Osteoblast (primary cell): ENCODE measurements around the gene ENTREP1. TPM values are rescaled to one million over a fixed set of nuclear protein-coding genes. Genes with fewer than 3 reads are reported as not detected.

Experiments used
- DNase-seq: peaks from one replicate; pipeline ENCODE4 v3.0.0; 2011; ENCODE audit warnings: low spot score, mixed read lengths; ENCODE audit not compliant: insufficient read length; ENCODE audit errors: missing footprints
- H2AFZ ChIP-seq: 2 replicates; pipeline ENCODE4 v1.6.0; 2011; ENCODE audit warnings: mild to moderate bottlenecking, low read length
- H3K27ac ChIP-seq: 2 replicates; pipeline ENCODE4 v1.5.1; 2011; ENCODE audit warnings: mild to moderate bottlenecking, low read depth, low read length, moderate library complexity
- H3K27me3 ChIP-seq: 2 replicates; pipeline ENCODE4 v1.6.0; 2012; ENCODE audit warnings: mild to moderate bottlenecking, control low read depth, inconsistent platforms, low read length, moderate library complexity; ENCODE audit not compliant: insufficient read depth
- H3K36me3 ChIP-seq: 2 replicates; pipeline ENCODE4 v1.5.1; 2011; ENCODE audit warnings: mild to moderate bottlenecking, low read length, control low read depth, moderate library complexity; ENCODE audit not compliant: insufficient read depth
- H3K4me1 ChIP-seq: 2 replicates; pipeline ENCODE4 v1.5.1; 2011; ENCODE audit warnings: mild to moderate bottlenecking, low read length, control low read depth, moderate library complexity; ENCODE audit not compliant: insufficient read depth
- H3K4me2 ChIP-seq: 2 replicates; pipeline ENCODE4 v1.6.0; 2011; ENCODE audit warnings: mild to moderate bottlenecking, low read length; ENCODE audit not compliant: insufficient read depth
- H3K4me3 ChIP-seq: fragments of 200-600 bp; sonication (generic); 3 replicates; pipeline ENCODE4 v1.5.1; 2012; ENCODE audit warnings: mild to moderate bottlenecking, low read length, inconsistent platforms; ENCODE audit not compliant: insufficient read depth
- H3K79me2 ChIP-seq: 2 replicates; pipeline ENCODE4 v1.6.0; 2012; ENCODE audit warnings: mild to moderate bottlenecking, low read length, control low read depth, inconsistent platforms; ENCODE audit not compliant: insufficient read depth
- H3K9me3 ChIP-seq: 2 replicates; pipeline ENCODE4 v1.5.1; 2011; ENCODE audit warnings: low read depth, low read length, control low read depth
- H4K20me1 ChIP-seq: 2 replicates; pipeline ENCODE4 v1.6.0; 2012; ENCODE audit warnings: mild to moderate bottlenecking, low read length, control low read depth; ENCODE audit not compliant: insufficient read depth
- CTCF ChIP-seq: IDR thresholded peaks from 2 replicates; pipeline ENCODE4 v1.5.1; 2011; ENCODE audit warnings: mild to moderate bottlenecking, low read depth, low read length, moderate library complexity; ENCODE audit errors: extremely low read depth
- total RNA-seq: library from RNA; depleted of rRNA; stranded (reverse); fragments of >200 nt; gene quantifications from 2 replicates; pipeline ENCODE4 v1.2.3, GENCODE V29; 2012

Gene ENTREP1
- total RNA-seq, 1 donor: under 0.01 TPM

DNA sequence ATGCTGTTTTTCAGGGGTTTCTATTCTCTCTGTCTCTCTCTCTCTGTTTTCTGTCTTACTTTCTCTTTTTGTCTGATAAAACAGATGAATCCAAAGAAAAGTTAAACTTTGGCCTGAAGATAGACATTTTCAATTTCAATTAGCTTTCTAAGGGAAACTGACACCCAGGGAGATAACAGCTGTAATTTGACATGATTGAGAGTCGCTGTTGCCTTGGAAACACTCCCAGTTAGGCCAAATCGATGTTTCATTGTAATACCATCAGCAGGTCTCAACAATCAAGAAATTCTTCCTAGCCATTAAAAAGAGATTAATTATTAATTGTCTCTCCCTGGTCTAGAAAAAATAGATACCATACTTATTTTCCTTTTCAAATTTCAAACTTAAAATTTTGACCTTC lies 53.0 kb downstream of the ENTREP1 start:
- H3K9me3 ChIP-seq: no peaks in the 10 kb centered on the region
- H3K27ac ChIP-seq: no peak overlapping the region
- H2AFZ ChIP-seq: no peak overlapping the region
- H3K4me1 ChIP-seq: peaks cover 40% of the 10 kb centered on the region
- no peaks in the 10 kb centered on the region for H3K36me3 ChIP-seq
- H4K20me1 ChIP-seq: no peaks in the 10 kb centered on the region
- DNase-seq: no peak
- H3K79me2 ChIP-seq: no peaks in the 10 kb centered on the region
- no peak for TF ChIP-seq CTCF
- no peaks in the 10 kb centered on the region for H3K27me3 ChIP-seq
- H3K4me3 ChIP-seq: no peak overlapping the region
- no peak overlapping the region for H3K4me2 ChIP-seq

GRCh38 chr9:69379270-69379982 lies 54.4 kb downstream of the ENTREP1 start:
- peak overlapping the region; percentile 27 for H3K4me3 ChIP-seq
- no peaks in the 10 kb centered on the region for H3K36me3 ChIP-seq
- no peak for TF ChIP-seq CTCF
- H3K4me2 ChIP-seq: peak overlapping the region; percentile 44
- H4K20me1 ChIP-seq: no peaks in the 10 kb centered on the region
- no peaks in the 10 kb centered on the region for H3K79me2 ChIP-seq
- peak overlapping the region; percentile 2 for H3K27ac ChIP-seq
- peaks cover 40% of the 10 kb centered on the region for H3K4me1 ChIP-seq
- no peaks in the 10 kb centered on the region for H3K27me3 ChIP-seq
- DNase-seq: peak; percentile 60
- peak overlapping the region; percentile 13 for H2AFZ ChIP-seq
- no peaks in the 10 kb centered on the region for H3K9me3 ChIP-seq

DNA sequence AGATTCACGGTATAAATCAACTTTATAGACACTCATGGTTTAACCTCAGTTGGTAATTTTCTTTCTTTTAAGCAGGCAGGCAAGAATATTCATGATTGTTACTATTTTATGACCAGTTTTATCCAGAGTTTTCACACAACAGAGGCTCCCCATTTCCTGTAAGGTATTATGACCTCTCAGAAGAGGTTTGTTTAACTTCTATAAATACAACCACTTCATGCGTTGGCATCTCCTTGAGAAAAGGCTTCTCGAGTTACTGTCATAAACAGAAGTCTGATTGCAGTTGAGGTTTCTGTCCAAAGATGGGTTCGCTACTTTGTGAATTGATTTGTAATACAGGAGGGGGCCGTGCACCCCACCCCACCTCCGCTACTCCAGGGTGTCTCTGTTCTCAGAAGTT lies 55.3 kb downstream of the ENTREP1 start:
- H3K27ac ChIP-seq: no peak overlapping the region
- DNase-seq: peak; percentile 3
- H3K4me1 ChIP-seq: peaks cover 40% of the 10 kb centered on the region
- no peaks in the 10 kb centered on the region for H3K36me3 ChIP-seq
- H3K4me3 ChIP-seq: no peak overlapping the region
- no peaks in the 10 kb centered on the region for H4K20me1 ChIP-seq
- H2AFZ ChIP-seq: no peak overlapping the region
- H3K4me2 ChIP-seq: peak overlapping the region; percentile 44
- H3K79me2 ChIP-seq: no peaks in the 10 kb centered on the region
- no peak for TF ChIP-seq CTCF
- no peaks in the 10 kb centered on the region for H3K9me3 ChIP-seq
- no peaks in the 10 kb centered on the region for H3K27me3 ChIP-seq

- Histone ChIP-seq H3K27ac (no peak overlapping the region), H3K36me3 (no peaks in the 10 kb centered on the region), H3K4me3 (no peak overlapping the region), H3K9me3 (no peaks in the 10 kb centered on the region), H4K20me1 (no peaks in the 10 kb centered on the region), H3K79me2 (no peaks in the 10 kb centered on the region), H3K27me3 (no peaks in the 10 kb centered on the region), H3K4me1 (peaks cover 40% of the 10 kb centered on the region), H2AFZ (no peak overlapping the region), H3K4me2 (peak overlapping the region; percentile 44)
- peak; percentile 18 for DNase-seq
- TF ChIP-seq CTCF: no peak
Measured at GRCh38 chr9:69380811-69381210, 55.8 kb downstream of the ENTREP1 start.
